Activated naive CD8-positive, alpha-beta T cell treated with anti-CD3 and anti-CD28 coated beads, Interleukin-2, amount 50 U/mL, for 16 hours (primary cell): ENCODE measurements around the gene RGMA.
"Not testable (repeated sequence)": the region's sequence is repeated elsewhere in the genome, so short reads cannot be mapped to it uniquely, and the experiment has no call there.

Experiments used
- DNase-seq: peaks from one replicate; pipeline ENCODE4 v3.0.0-alpha.2; 2020; ENCODE audit warnings: low read depth, low spot score

The RGMA gene

GRCh38 chr15:93066834-93067648, 22.0 kb downstream of the RGMA start:
- no peak for DNase-seq

GRCh38 chr15:93066224-93066681, 22.8 kb downstream of the RGMA start:
- no peak for DNase-seq

GRCh38 chr15:93065641-93066045, 23.4 kb downstream of the RGMA start:
- no peak for DNase-seq

- no peak for DNase-seq
Measured at GRCh38 chr15:93063796-93064690, 25.0 kb downstream of the RGMA start.

GRCh38 chr15:93063262-93063671, 25.7 kb downstream of the RGMA start:
- no peak for DNase-seq

- DNase-seq: not testable (repeated sequence)
Measured at GRCh38 chr15:93062628-93063261, 26.3 kb downstream of the RGMA start.

- no peak for DNase-seq
Measured at GRCh38 chr15:93060336-93061248, 28.4 kb downstream of the RGMA start.

- no peak for DNase-seq
Measured at GRCh38 chr15:93059442-93059841, 29.6 kb downstream of the RGMA start.

GRCh38 chr15:93058904-93059427, 30.0 kb downstream of the RGMA start:
- no peak for DNase-seq

- no peak for DNase-seq
Measured at GRCh38 chr15:93058128-93058527, 30.9 kb downstream of the RGMA start.

- DNase-seq: no peak
Measured at GRCh38 chr15:93057618-93058017, 31.4 kb downstream of the RGMA start.

- no peak for DNase-seq
Measured at GRCh38 chr15:93056836-93057235, 32.2 kb downstream of the RGMA start.

GRCh38 chr15:93055211-93055610, 33.8 kb downstream of the RGMA start:
- no peak for DNase-seq

GRCh38 chr15:93052090-93052879, 36.7 kb downstream of the RGMA start:
- no peak for DNase-seq

- no peak for DNase-seq
Measured at GRCh38 chr15:93051236-93052089, 37.5 kb downstream of the RGMA start.

- DNase-seq: no peak
Measured at GRCh38 chr15:93050648-93051047, 38.4 kb downstream of the RGMA start.

- DNase-seq: no peak
Measured at GRCh38 chr15:93049914-93050578, 39.0 kb downstream of the RGMA start.

GRCh38 chr15:93049233-93049632, 39.8 kb downstream of the RGMA start:
- no peak for DNase-seq
